ENCODE results near the gene AFP.

DNA sequence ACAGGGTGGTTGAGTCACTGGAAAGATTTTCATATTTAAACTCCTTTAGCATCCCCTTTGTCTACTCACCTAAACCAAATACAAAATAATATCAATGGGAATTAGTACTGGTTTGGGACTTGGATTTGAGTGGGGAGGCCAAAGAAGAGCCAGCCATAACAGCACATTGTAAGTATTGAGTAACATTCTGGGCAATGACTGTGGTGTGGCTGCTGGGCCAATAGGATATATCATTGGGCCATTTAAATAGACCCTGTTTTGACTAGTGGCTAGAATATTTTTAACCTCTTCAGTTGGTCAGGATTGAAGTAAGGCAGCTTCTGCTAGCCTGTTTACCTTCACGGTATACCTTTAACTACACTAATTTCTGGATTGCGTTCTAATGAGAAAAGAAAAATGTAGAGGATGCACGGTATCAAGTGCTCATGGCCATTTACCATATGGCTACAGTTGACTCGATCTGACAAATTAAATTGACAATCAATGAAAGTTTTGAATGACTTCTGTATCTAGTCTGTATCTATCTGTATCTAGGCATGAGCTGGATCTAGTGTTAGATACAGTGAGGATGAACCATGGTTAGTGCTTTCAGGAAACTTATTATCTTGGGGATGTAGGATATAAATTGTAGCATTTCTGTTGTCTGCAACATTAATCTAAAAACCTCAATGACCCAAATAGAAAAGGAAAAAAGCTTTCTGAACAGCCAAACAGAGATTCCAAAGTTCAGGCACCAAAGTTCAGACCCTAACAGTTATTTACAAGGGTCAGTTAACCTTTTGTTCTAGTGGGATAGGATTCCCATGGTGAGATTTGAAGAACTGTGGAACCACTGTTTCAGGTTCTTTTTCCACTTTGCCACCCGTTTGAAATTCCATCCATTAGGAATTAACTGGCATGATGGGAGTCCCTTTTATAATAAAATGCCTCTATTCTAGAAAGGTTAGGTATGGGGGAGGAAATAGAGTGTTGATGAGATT lies 38.7 kb upstream of the AFP start:
- TF ChIP-seq FOXM1 (IDR thresholded peaks at IDR 0.05; ENCODE audit: low read depth, low read length) (no peak), ZBED1 (IDR thresholded peaks at IDR 0.05; ENCODE audit: borderline replicate concordance) (no peak), EZH2 (IDR thresholded peaks at IDR 0.05; ENCODE audit: borderline replicate concordance, control insufficient read depth, low read depth, low read length) (no peak), MXI1 (IDR thresholded peaks at IDR 0.05; ENCODE audit: low read depth, low read length) (no peak)
